Stimulated activated CD8-positive, alpha-beta memory T cell treated with anti-CD3 and anti-CD28 coated beads, Interleukin-4, amount 100 ng/mL, for 48 hours (primary cell): ENCODE data around the gene COPG2.
"Not testable (repeated sequence)": the region's sequence is repeated elsewhere in the genome, so short reads cannot be mapped to it uniquely, and the experiment has no call there.

Source experiments
- DNase-seq: peaks from one replicate; pipeline ENCODE4 v3.0.0-alpha.2; 2020

Gene COPG2

GRCh38 chr7:130648580-130648979, 20.0 kb downstream of the COPG2 start:
- DNase-seq, result no peak

GRCh38 chr7:130642383-130642782, 26.2 kb downstream of the COPG2 start:
- no peak for DNase-seq

GRCh38 chr7:130641497-130641896, 27.1 kb downstream of the COPG2 start:
- no peak for DNase-seq

GRCh38 chr7:130641040-130641439, 27.5 kb downstream of the COPG2 start:
- no peak for DNase-seq

- no peak for DNase-seq
Measured at GRCh38 chr7:130639388-130639787, 29.2 kb downstream of the COPG2 start.

- no peak for DNase-seq
Measured at GRCh38 chr7:130632111-130632510, 36.4 kb downstream of the COPG2 start.

- no peak for DNase-seq
Measured at GRCh38 chr7:130628901-130629300, 39.6 kb downstream of the COPG2 start.

GRCh38 chr7:130627775-130628174, 40.8 kb downstream of the COPG2 start:
- no peak for DNase-seq

GRCh38 chr7:130622866-130623265, 45.7 kb downstream of the COPG2 start:
- DNase-seq, result no peak

GRCh38 chr7:130615583-130615982, 53.0 kb downstream of the COPG2 start:
- DNase-seq, result no peak

GRCh38 chr7:130614449-130614848, 54.1 kb downstream of the COPG2 start:
- no peak for DNase-seq

- DNase-seq, result no peak
Measured at GRCh38 chr7:130611218-130611617, 57.3 kb downstream of the COPG2 start.

GRCh38 chr7:130607066-130607465, 61.5 kb downstream of the COPG2 start:
- DNase-seq, result not testable (repeated sequence)

- DNase-seq, result no peak
Measured at GRCh38 chr7:130606161-130606560, 62.4 kb downstream of the COPG2 start.

- no peak for DNase-seq
Measured at GRCh38 chr7:130598056-130598455, 70.5 kb downstream of the COPG2 start.

- no peak for DNase-seq
Measured at GRCh38 chr7:130595986-130596385, 72.6 kb downstream of the COPG2 start.

GRCh38 chr7:130593033-130593432, 75.5 kb downstream of the COPG2 start:
- no peak for DNase-seq

GRCh38 chr7:130591464-130591863, 77.1 kb downstream of the COPG2 start:
- not testable (repeated sequence) for DNase-seq

GRCh38 chr7:130585932-130586331, 82.6 kb downstream of the COPG2 start:
- DNase-seq, result not testable (repeated sequence)

GRCh38 chr7:130575110-130575509, 93.4 kb downstream of the COPG2 start:
- DNase-seq, result not testable (repeated sequence)

- DNase-seq, result not testable (repeated sequence)
Measured at GRCh38 chr7:130570144-130570543, 98.4 kb downstream of the COPG2 start.

- no peak for DNase-seq
Measured at GRCh38 chr7:130566898-130567280, 101.7 kb downstream of the COPG2 start.

- DNase-seq, result no peak
Measured at GRCh38 chr7:130566168-130566897, 102.2 kb downstream of the COPG2 start.

GRCh38 chr7:130560972-130561371, 107.6 kb downstream of the COPG2 start:
- no peak for DNase-seq

- no peak for DNase-seq
Measured at GRCh38 chr7:130559184-130559583, 109.4 kb downstream of the COPG2 start.
